ENCODE measurements around the gene SLC1A4. TPM values are rescaled to one million over a fixed set of nuclear protein-coding genes. Genes with fewer than 3 reads are reported as not detected.
A peak's percentile ranks its signal among the peaks of the same experiment; 100 is the strongest.

SLC1A4 gene
- polyA plus RNA-seq, 1 donor: 6.1 TPM

GRCh38 chr2:65023742-65024141 is 34.5 kb downstream of the SLC1A4 start:
- Histone ChIP-seq H3K36me3 (ENCODE audit: control insufficient read depth, insufficient read depth, low read length) (peaks cover 13% of the 10 kb centered on the region), H3K4me1 (ENCODE audit: control insufficient read depth, insufficient read depth, low read length) (peaks cover 3% of the 10 kb centered on the region), H3K27ac (ENCODE audit: low read length) (no peak overlapping the region), H3K4me3 (ENCODE audit: low read length) (no peak overlapping the region), H3K27me3 (ENCODE audit: control insufficient read depth, insufficient read depth, low read length) (no peaks in the 10 kb centered on the region), H3K9me3 (ENCODE audit: control insufficient read depth, low read depth, low read length) (no peaks in the 10 kb centered on the region)
- WGBS (ENCODE audit: insufficient coverage, low lambda C conversion rate): no CpG with 5 or more reads among the region's 8 CpGs
- DNase-seq: no peak

GRCh38 chr2:65024149-65024829 is 35.1 kb downstream of the SLC1A4 start:
- WGBS (ENCODE audit: insufficient coverage, low lambda C conversion rate): 80% methylated on average over 1 of the region's 7 CpGs
- no peaks in the 10 kb centered on the region for H3K27me3 ChIP-seq (ENCODE audit: control insufficient read depth, insufficient read depth, low read length)
- peaks cover 9% of the 10 kb centered on the region for H3K36me3 ChIP-seq (ENCODE audit: control insufficient read depth, insufficient read depth, low read length)
- H3K27ac ChIP-seq (ENCODE audit: low read length): no peak overlapping the region
- H3K9me3 ChIP-seq (ENCODE audit: control insufficient read depth, low read depth, low read length): no peaks in the 10 kb centered on the region
- no peak overlapping the region for H3K4me3 ChIP-seq (ENCODE audit: low read length)
- H3K4me1 ChIP-seq (ENCODE audit: control insufficient read depth, insufficient read depth, low read length): peaks cover 3% of the 10 kb centered on the region
- DNase-seq: no peak

DNA sequence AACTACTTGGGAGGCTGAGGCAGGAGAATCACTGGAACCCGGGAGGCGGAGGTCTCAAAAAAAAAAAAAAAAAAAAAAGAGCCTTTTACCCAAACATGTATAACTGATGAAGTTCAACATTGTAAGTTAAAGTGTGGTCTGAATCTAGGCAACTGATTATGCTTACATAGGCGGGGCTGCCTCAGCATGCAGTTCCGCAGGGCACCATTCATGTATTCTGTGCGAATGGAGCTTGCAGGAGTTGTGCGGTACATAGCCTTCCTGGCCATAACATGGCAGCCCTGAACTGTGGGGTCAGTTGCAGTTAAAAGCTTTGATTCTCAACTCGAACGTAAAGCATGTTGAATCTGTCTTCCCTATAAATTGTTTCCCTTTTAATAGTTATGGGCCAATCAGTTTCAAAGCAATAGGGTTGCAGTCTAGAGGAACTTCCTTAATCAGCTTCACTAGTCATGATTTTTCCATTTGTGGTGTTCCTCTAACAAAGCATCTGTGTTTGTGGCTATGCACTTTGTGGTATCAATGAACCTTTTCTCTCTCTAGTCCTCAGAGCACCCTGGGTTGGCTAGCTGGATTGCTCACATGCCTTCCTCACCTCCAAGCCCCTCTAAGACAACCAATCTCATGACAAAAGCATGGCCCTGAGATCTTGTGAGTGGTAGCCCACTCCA is 36.4 kb downstream of the SLC1A4 start:
- Histone ChIP-seq H3K27ac (ENCODE audit: low read length) (no peak overlapping the region), H3K4me3 (ENCODE audit: low read length) (no peak overlapping the region), H3K36me3 (ENCODE audit: control insufficient read depth, insufficient read depth, low read length) (peaks cover 7% of the 10 kb centered on the region), H3K4me1 (ENCODE audit: control insufficient read depth, insufficient read depth, low read length) (peaks cover 5% of the 10 kb centered on the region), H3K27me3 (ENCODE audit: control insufficient read depth, insufficient read depth, low read length) (no peaks in the 10 kb centered on the region), H3K9me3 (ENCODE audit: control insufficient read depth, low read depth, low read length) (no peaks in the 10 kb centered on the region)
- 80% methylated on average over 2 of the region's 8 CpGs for WGBS (ENCODE audit: insufficient coverage, low lambda C conversion rate)
- DNase-seq: peak in 1 of 2 donors; percentile 16

DNA sequence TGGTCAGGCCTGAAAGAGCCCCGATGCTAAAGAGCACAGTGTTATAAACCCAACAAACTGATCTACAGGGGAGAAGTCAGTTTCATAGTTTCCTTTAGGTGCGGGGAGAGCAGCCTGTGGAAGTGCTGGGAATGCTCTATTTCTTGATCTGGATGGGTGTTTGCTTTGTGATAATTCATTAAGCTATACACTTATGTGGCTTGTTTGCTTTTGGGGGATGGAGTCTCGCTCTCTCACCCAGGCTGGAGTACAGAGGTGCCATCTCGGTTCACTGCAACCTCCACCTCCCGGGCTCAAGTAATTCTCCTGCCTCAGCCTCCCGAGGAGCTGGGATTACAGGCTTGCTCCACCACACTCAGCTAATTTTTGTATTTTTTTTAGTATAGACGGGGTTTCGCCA is 37.0 kb downstream of the SLC1A4 start:
- Histone ChIP-seq H3K27ac (ENCODE audit: low read length) (no peak overlapping the region), H3K4me3 (ENCODE audit: low read length) (no peak overlapping the region), H3K4me1 (ENCODE audit: control insufficient read depth, insufficient read depth, low read length) (peaks cover 10% of the 10 kb centered on the region), H3K9me3 (ENCODE audit: control insufficient read depth, low read depth, low read length) (no peaks in the 10 kb centered on the region), H3K36me3 (ENCODE audit: control insufficient read depth, insufficient read depth, low read length) (peaks cover 2% of the 10 kb centered on the region), H3K27me3 (ENCODE audit: control insufficient read depth, insufficient read depth, low read length) (no peaks in the 10 kb centered on the region)
- DNase-seq: no peak
- no CpG with 5 or more reads among the region's 8 CpGs for WGBS (ENCODE audit: insufficient coverage, low lambda C conversion rate)

DNA sequence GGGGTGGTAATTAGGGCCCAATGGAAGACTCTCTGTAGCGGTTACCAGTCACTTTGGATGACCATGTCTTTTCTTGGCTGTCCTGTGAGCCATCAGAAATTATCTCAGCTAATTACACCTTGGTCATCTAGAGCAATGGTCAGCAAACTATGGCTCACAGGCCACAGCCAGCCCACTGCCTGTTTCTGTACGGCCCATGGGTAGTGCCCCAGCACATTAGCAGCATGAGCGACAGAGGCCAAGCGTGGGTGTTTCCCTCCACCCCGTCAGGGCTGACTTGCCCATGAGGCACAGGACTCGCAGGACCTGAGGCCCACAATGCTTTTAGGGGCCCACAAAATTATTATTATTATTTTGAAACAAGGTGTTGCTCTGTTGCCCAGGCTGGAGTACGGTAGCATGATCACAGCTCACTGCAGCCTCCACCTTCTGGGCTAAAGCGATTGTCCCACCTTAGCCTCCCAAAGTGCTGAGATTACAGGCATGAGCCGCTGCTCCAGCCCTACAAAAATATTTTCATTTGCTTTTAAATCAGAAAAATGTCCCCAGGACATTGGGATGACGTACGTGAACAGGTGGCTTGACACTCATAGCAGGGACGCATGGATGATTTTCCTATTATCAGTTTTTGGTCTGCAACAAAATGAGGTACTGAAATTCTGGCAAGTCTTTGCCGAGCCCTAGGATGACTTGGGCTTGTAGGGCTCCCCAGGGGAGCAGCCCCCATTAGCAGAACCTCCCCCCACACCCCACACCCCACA is 37.7 kb downstream of the SLC1A4 start:
- peaks cover 14% of the 10 kb centered on the region for H3K4me1 ChIP-seq (ENCODE audit: control insufficient read depth, insufficient read depth, low read length)
- H3K36me3 ChIP-seq (ENCODE audit: control insufficient read depth, insufficient read depth, low read length): no peaks in the 10 kb centered on the region
- H3K27ac ChIP-seq (ENCODE audit: low read length): no peak overlapping the region
- H3K9me3 ChIP-seq (ENCODE audit: control insufficient read depth, low read depth, low read length): no peaks in the 10 kb centered on the region
- H3K27me3 ChIP-seq (ENCODE audit: control insufficient read depth, insufficient read depth, low read length): no peaks in the 10 kb centered on the region
- WGBS (ENCODE audit: insufficient coverage, low lambda C conversion rate): no CpG with 5 or more reads among the region's 13 CpGs
- no peak overlapping the region for H3K4me3 ChIP-seq (ENCODE audit: low read length)
- no peak for DNase-seq

DNA sequence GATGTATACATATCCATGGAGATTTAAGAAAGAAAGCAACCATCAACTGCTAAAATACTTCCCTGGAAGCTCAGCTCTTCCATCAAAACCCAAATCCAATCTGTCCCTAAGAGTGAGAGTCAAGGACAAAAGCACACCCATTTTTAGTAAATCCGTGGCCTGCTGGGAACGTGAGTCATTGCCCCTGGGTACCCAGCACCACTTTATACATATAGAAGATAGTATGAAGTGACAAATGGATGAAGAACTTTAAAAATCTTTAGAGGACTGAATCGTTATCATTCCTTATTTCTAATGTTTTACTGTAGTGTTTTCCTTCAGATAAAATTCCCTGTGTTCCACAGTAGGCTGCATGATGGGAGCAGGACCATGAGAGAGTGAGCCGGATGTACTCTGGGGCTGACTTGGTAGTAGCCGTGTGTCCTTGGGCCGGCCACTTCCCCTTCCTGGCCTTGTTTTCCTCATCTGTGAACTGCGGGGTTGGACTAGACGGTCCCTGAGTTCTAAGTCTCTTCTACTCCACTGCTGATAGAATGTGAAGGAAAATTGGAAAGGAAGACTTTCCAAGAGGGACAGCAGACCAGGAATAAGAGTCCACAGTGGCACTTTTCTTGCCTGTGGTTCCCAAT is 38.5 kb downstream of the SLC1A4 start:
- H3K4me1 ChIP-seq (ENCODE audit: control insufficient read depth, insufficient read depth, low read length): peaks cover 21% of the 10 kb centered on the region
- H3K4me3 ChIP-seq (ENCODE audit: low read length): no peak overlapping the region
- no peaks in the 10 kb centered on the region for H3K9me3 ChIP-seq (ENCODE audit: control insufficient read depth, low read depth, low read length)
- no CpG with 5 or more reads among the region's 8 CpGs for WGBS (ENCODE audit: insufficient coverage, low lambda C conversion rate)
- H3K36me3 ChIP-seq (ENCODE audit: control insufficient read depth, insufficient read depth, low read length): no peaks in the 10 kb centered on the region
- DNase-seq: no peak
- no peaks in the 10 kb centered on the region for H3K27me3 ChIP-seq (ENCODE audit: control insufficient read depth, insufficient read depth, low read length)
- H3K27ac ChIP-seq (ENCODE audit: low read length): no peak overlapping the region

DNA sequence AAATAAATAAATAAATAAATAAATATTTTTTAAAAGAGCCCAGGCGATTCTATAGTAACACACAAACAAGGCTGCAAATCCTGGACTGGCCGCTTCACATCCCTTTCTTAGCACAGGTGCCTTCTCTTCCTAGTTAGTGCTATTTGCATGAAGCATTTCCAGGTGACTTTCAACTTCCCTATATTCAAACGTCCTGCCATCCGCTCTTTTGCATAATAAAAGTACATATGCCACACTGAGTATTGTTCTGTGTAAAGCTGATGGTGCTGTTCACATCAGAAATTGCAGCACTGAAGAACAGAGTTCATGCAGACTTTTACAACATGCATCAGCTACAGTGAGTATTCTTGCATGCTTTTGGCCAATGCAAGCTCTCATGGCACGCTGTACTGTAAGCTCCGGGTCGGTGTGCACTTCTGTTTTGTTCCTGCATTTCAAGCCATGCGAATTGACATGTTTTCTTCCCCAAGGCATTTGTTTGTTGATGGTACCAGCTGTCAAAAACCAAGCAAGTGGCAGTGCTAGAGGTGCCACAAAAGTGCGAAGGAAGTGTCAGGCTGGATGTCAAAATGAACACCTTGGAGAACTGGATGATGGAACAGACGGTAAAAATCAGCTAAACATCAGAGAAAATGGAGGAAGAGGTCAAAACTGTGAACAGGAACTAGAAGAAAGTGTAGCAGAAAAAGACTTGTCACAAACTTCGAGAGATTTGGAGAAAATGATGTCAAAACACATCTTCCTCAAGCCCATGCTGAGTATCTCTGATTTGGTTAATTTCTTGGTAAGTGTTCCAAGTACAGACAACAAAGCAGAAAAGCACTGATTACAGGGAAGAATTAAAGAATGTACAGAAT is 41.5 kb downstream of the SLC1A4 start:
- DNase-seq: no peak
- Histone ChIP-seq H3K27ac (ENCODE audit: low read length) (peak overlapping the region; percentile 69), H3K27me3 (ENCODE audit: control insufficient read depth, insufficient read depth, low read length) (no peaks in the 10 kb centered on the region), H3K4me3 (ENCODE audit: low read length) (no peak overlapping the region), H3K4me1 (ENCODE audit: control insufficient read depth, insufficient read depth, low read length) (peaks cover 18% of the 10 kb centered on the region), H3K36me3 (ENCODE audit: control insufficient read depth, insufficient read depth, low read length) (no peaks in the 10 kb centered on the region), H3K9me3 (ENCODE audit: control insufficient read depth, low read depth, low read length) (no peaks in the 10 kb centered on the region)
- 52% methylated on average over 5 of the region's 11 CpGs for WGBS (ENCODE audit: insufficient coverage, low lambda C conversion rate)

- peak; percentile 52 to 83 for DNase-seq
- Histone ChIP-seq H3K4me3 (ENCODE audit: low read length) (no peak overlapping the region), H3K36me3 (ENCODE audit: control insufficient read depth, insufficient read depth, low read length) (no peaks in the 10 kb centered on the region), H3K27ac (ENCODE audit: low read length) (peak overlapping the region; percentile 80), H3K27me3 (ENCODE audit: control insufficient read depth, insufficient read depth, low read length) (no peaks in the 10 kb centered on the region), H3K9me3 (ENCODE audit: control insufficient read depth, low read depth, low read length) (no peaks in the 10 kb centered on the region), H3K4me1 (ENCODE audit: control insufficient read depth, insufficient read depth, low read length) (peaks cover 18% of the 10 kb centered on the region)
- WGBS (ENCODE audit: insufficient coverage, low lambda C conversion rate): no CpG with 5 or more reads among the region's 8 CpGs
These were observed 42.3 kb downstream of the SLC1A4 start for GRCh38 chr2:65031341-65032018.
